Measurements from ENCODE around the gene INPP5D. TPM values are rescaled to one million over a fixed set of nuclear protein-coding genes. Genes with fewer than 3 reads are reported as not detected.

The INPP5D gene
- total and polyA plus RNA-seq, 2 donors (not counting 3 experiments of a cell fraction or from before 2014, with no cell fraction given), result 13.9 to 46.6 TPM

- Histone ChIP-seq H2AFZ (ENCODE audit: low read depth, low read length) (no peak overlapping the region), H4K20me1 (replicated peaks; ENCODE audit: control insufficient read depth, extremely low read depth, insufficient read depth, low read length) (no peaks in the 10 kb centered on the region), H3K36me3 (ENCODE audit: control insufficient read depth in 2 of 2, extremely low read depth in 1 of 2, insufficient read depth in 2 of 2, low read length in 2 of 2) (no peaks in the 10 kb centered on the region), H3K4me1 (ENCODE audit: control insufficient read depth, extremely low read depth, insufficient read depth, low read length) (no peaks in the 10 kb centered on the region), H3K4me3 (replicated peaks in 1 of 3; ENCODE audit: insufficient read depth in 1 of 3, low read depth in 1 of 3, low read length in 3 of 3) (no peak overlapping the region), H3K9me3 (replicated peaks; ENCODE audit: control insufficient read depth, insufficient read depth, low read length) (no peaks in the 10 kb centered on the region), H3K9ac (replicated peaks; ENCODE audit: extremely low read depth, insufficient read depth, low read length) (no peak overlapping the region), H3K9me1 (replicated peaks; ENCODE audit: control insufficient read depth, extremely low read depth, insufficient read depth, low read length) (no peaks in the 10 kb centered on the region), H3K79me2 (ENCODE audit: control insufficient read depth, insufficient read depth, low read length) (no peaks in the 10 kb centered on the region), H3K27ac (ENCODE audit: insufficient read depth, low read depth, low read length) (no peak overlapping the region), H3K27me3 (ENCODE audit: control insufficient read depth in 2 of 2, insufficient read depth in 2 of 2, low read length in 2 of 2) (no peaks in the 10 kb centered on the region), H3K4me2 (ENCODE audit: insufficient read depth, low read length) (no peak overlapping the region)
- intact Hi-C loops (cut with micrococcal nuclease) (no loop called here), dilution Hi-C loops (cut with MboI; ENCODE audit: extremely low pct_ligation_motif_present, low sequenced_read_pairs) (no loop called here)
- POLR2A ChIA-PET, result no interaction called here
- FAIRE-seq, result no peak
- no peak for DNase-seq (ENCODE audit: low read depth, low spot score)
- BruUV-seq (replicated peaks), result no TSS peak
- CTCF ChIA-PET, result interaction anchor here (0.6 to 1.3 kb wide), 2 partner anchors 18 to 303 kb away, joined by 3 to 4 read pairs; no protein-coding TSS in a partner anchor
- TF ChIP-seq MAX (IDR thresholded peaks at IDR 0.05; ENCODE audit: insufficient read depth, insufficient read length), result no peak
- TF ChIP-seq POLR2AphosphoS5 (IDR thresholded peaks at IDR 0.05; ENCODE audit: insufficient read depth, low read depth, low read length), result no peak
- no peak for TF ChIP-seq GATA2 (IDR thresholded peaks at IDR 0.05; ENCODE audit: insufficient read depth, insufficient read length, low read depth, low read length)
- TF ChIP-seq EZH2 (IDR thresholded peaks at IDR 0.05; ENCODE audit: borderline replicate concordance, low read depth, low read length, severe bottlenecking), result no peak
- TF ChIP-seq FOS (IDR thresholded peaks at IDR 0.05; ENCODE audit: borderline replicate concordance, insufficient read depth, low read length), result no peak
- TF ChIP-seq MYC (IDR thresholded peaks at IDR 0.05; ENCODE audit: low read depth, low read length), result no peak
- no peak for TF ChIP-seq CTCF (IDR thresholded peaks at IDR 0.05; ENCODE audit: extremely low read depth in 1 of 2, insufficient read depth in 1 of 2, low read depth in 1 of 2, low read length in 2 of 2)
- TF ChIP-seq POLR2A (IDR thresholded peaks at IDR 0.05; ENCODE audit: low read depth, low read length), result no peak
- TF ChIP-seq JUN (IDR thresholded peaks at IDR 0.05; ENCODE audit: borderline replicate concordance, insufficient read depth, insufficient read length, low read depth), result no peak
These were observed 23.8 kb upstream of the INPP5D start for GRCh38 chr2:233036162-233036838.

Measured in endothelial cell of umbilical vein (primary cell).